NB4 (cell line): ENCODE measurements around the gene EIF5A.

Source experiments
- DNase-seq: peaks from one replicate; pipeline ENCODE4 v3.0.0; 2010; ENCODE audit warnings: low read depth
- H3K4me3 ChIP-seq: one replicate; pipeline ENCODE4 v1.5.1; 2011; ENCODE audit warnings: mild to moderate bottlenecking, low read depth, low read length, moderate library complexity
- MYC ChIP-seq: IDR thresholded peaks from 2 replicates; pipeline ENCODE4 v1.6.1; 2011; ENCODE audit warnings: low read depth, low read length
- POLR2A ChIP-seq: IDR thresholded peaks from 2 replicates; pipeline ENCODE4 v1.6.1; 2011; ENCODE audit warnings: mild to moderate bottlenecking; ENCODE audit not compliant: insufficient read length; ENCODE audit errors: extremely low read depth
- TF ChIP-seq, protein P1 (sequence below): IDR thresholded peaks from 2 replicates; pipeline ENCODE4 v1.6.1; 2011; ENCODE audit warnings: low read depth, low read length
- TF ChIP-seq, protein P2 (sequence below): IDR thresholded peaks from one replicate; pipeline ENCODE4 v1.5.1; 2012; ENCODE audit warnings: low read depth, low read length

EIF5A gene

GRCh38 chr17:7321466-7321865 is 14.0 kb downstream of the EIF5A start:
- TF ChIP-seq, protein P1, sequence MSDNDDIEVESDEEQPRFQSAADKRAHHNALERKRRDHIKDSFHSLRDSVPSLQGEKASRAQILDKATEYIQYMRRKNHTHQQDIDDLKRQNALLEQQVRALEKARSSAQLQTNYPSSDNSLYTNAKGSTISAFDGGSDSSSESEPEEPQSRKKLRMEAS, result no peak
- TF ChIP-seq, protein P2, sequence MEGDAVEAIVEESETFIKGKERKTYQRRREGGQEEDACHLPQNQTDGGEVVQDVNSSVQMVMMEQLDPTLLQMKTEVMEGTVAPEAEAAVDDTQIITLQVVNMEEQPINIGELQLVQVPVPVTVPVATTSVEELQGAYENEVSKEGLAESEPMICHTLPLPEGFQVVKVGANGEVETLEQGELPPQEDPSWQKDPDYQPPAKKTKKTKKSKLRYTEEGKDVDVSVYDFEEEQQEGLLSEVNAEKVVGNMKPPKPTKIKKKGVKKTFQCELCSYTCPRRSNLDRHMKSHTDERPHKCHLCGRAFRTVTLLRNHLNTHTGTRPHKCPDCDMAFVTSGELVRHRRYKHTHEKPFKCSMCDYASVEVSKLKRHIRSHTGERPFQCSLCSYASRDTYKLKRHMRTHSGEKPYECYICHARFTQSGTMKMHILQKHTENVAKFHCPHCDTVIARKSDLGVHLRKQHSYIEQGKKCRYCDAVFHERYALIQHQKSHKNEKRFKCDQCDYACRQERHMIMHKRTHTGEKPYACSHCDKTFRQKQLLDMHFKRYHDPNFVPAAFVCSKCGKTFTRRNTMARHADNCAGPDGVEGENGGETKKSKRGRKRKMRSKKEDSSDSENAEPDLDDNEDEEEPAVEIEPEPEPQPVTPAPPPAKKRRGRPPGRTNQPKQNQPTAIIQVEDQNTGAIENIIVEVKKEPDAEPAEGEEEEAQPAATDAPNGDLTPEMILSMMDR, result no peak
- no peak for TF ChIP-seq MYC
- TF ChIP-seq POLR2A, result no peak
- H3K4me3 ChIP-seq, result no peak overlapping the region
- DNase-seq, result no peak

DNA sequence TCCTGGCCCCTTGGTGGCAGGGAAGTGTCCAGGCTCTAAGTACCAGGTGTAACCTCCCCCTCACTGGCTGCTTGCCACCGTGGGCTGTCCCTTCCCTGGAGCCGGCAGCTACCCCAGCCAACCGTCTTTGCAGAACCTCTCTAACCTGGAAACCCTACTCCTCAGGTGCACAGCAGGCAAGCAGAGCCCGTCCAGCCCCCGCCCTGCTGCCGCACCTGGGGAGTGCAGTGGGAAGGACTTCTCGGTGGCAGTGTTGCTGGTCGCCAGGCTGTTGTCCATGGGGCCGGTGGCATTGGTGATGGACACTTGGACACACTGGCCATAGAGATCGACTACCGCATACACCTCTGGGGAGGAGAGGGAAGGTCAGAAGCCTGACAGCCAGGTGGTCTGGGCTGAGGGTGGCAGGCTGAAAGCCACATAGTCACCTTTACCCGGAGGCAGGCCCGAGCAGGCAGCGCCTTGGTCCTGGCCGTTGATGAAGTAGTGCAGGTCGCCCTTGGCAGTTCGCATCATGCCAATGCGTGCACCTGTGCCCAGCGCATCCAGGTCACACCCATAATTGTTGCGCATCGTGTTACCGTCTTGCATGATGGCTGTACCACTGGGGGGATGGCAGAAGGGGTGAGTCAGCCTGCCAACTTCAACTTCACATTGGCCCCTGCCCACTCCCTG is 15.2 kb downstream of the EIF5A start:
- H3K4me3 ChIP-seq, result no peak overlapping the region
- DNase-seq, result no peak
- TF ChIP-seq, protein P1, result no peak
- TF ChIP-seq, protein P2, result no peak
- no peak for TF ChIP-seq MYC
- TF ChIP-seq POLR2A, result no peak

DNA sequence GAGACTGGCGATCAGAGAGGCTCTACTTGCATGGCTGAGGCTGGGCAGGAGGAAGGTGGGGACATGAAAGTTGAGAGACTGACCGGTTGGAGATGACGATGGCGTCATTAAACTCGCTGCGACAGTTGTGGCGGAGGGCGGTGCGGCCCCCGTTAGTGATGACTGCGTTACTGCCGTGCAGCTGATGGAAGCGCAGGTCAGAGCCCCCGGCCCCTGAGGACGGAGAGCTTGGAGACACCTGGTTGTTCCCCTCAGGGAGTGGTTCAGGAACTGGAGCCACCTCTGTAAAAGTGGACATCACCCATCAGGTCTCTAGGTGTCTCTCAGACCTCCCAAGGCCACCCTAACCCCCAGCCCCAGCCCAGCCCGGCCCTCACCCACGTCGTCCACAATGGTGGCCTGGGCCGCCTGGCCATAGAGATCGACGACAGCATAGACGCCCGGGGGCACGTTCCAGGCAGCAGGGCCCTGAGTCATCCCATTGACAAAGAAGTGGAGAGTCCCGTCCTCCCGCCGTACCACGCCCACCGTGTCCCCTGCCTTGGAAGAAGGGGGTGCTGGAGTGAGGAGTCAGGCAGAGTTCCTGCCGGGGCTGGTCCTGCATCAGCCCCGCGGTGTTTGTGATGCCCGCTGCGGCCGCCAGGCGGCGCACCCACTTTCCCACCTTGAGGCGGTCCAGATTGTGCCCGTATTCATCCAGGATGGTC is 16.5 kb downstream of the EIF5A start:
- DNase-seq, result peak; percentile 29
- H3K4me3 ChIP-seq, result no peak overlapping the region
- TF ChIP-seq MYC, result no peak
- TF ChIP-seq, protein P2, result peak; percentile 57
- TF ChIP-seq POLR2A, result no peak
- TF ChIP-seq, protein P1, result no peak

DNA sequence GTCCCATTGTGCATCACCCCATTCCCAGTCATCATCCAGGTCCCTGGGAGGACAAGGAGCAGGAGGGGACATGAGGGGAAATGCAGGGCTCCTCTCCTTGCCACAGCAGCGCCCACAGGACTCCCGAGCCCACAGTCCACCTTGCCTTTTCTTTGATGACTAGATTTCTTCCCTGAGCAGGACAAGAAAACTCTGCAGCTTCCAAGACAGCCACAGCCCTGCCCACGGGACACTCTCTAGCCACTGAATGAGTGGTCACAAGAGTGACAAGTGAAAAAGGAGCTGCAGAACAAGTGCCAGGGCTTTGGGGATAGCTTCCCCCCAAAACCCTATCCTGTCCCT is 17.0 kb downstream of the EIF5A start:
- no peak overlapping the region for H3K4me3 ChIP-seq

GRCh38 chr17:7325031-7325528 is 17.7 kb downstream of the EIF5A start:
- no peak for TF ChIP-seq POLR2A
- no peak for TF ChIP-seq MYC
- TF ChIP-seq, protein P2, result no peak
- TF ChIP-seq, protein P1, result no peak
- no peak overlapping the region for H3K4me3 ChIP-seq
- DNase-seq, result no peak

More for the DNA sequence above, 17.0 kb downstream of the EIF5A start:
- DNase-seq, result no peak
- no peak for TF ChIP-seq POLR2A
- no peak for TF ChIP-seq MYC
- TF ChIP-seq, protein P2, result no peak
- TF ChIP-seq, protein P1, result no peak
